Measurements from ENCODE around the gene FBXL17.

FBXL17 gene

GRCh38 chr5:107952450-107952849 is 429.4 kb downstream of the FBXL17 start:
- Mint-ChIP-seq H3K4me1 (ENCODE audit: low read depth) (no peaks in the 10 kb centered on the region), H3K27me3 (no peaks in the 10 kb centered on the region), H3K36me3 (ENCODE audit: low read depth) (no peaks in the 10 kb centered on the region), H3K4me3 (no peak overlapping the region), H3K27ac (no peak overlapping the region), H3K9me3 (no peaks in the 10 kb centered on the region)
- intact Hi-C loops (cut with micrococcal nuclease) = no loop called here

- H3K36me3 Mint-ChIP-seq (ENCODE audit: low read depth) = no peaks in the 10 kb centered on the region
- H3K27ac Mint-ChIP-seq = no peak overlapping the region
These were observed 430.6 kb downstream of the FBXL17 start for GRCh38 chr5:107951309-107951708.

DNA sequence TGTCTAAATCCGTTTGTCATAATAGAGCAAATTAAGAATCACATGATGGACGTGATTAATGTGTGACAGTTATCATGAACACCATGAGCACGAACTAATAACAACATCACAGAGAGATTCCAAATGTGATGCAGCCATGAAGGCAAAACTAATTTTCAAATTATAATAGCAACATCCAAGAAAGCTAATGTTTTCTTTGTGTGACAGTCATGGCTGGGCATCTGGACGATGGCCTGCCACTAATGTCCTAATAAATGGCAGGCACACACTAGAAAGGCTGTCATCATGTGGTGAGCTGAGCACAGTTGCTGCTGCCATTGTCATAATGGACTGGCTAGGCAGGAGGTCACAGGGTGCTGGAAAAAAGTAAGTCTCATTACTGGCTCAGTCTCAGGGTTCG is 431.1 kb downstream of the FBXL17 start:
- Mint-ChIP-seq H3K4me3 (no peak overlapping the region), H3K9me3 (no peaks in the 10 kb centered on the region), H3K27me3 (no peaks in the 10 kb centered on the region), H3K36me3 (ENCODE audit: low read depth) (no peaks in the 10 kb centered on the region), H3K4me1 (ENCODE audit: low read depth) (no peaks in the 10 kb centered on the region), H3K27ac (no peak overlapping the region)
- intact Hi-C loops (cut with micrococcal nuclease) = no loop called here

More at GRCh38 chr5:107951309-107951708, 430.6 kb downstream of the FBXL17 start:
- Mint-ChIP-seq H3K4me1 (ENCODE audit: low read depth) (no peaks in the 10 kb centered on the region), H3K27me3 (no peaks in the 10 kb centered on the region), H3K9me3 (no peaks in the 10 kb centered on the region), H3K4me3 (no peak overlapping the region)
- intact Hi-C loops (cut with micrococcal nuclease) = no loop called here

DNA sequence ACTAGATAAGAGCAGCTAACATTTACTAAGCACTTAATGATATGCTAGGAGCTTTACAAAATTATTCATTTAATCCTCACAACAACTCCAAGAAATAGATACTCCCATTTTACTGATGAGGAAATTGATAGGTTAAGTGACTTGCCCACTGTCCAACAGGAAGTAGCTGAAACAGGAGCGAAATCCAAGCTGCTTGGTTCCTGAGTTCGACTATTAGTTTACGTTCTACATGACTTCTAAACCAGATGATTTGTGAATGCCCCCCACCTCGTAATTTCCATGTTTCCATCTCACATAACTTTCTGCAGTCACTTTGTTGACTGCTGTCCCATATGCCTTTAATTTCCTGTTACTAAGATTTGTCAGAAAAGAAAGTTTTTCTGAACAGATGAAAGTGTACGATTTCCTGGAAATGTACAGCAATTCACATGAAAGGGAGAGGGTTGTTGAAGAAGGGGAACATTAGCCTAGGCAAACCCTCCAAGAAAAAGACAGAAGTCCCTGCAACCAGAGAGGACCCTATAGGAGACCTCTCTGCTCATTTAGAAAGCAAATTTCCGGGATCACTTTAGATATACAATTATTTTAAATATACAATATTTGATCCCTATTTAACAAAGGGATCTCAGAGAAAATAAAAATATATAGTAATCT is 432.1 kb downstream of the FBXL17 start:
- Mint-ChIP-seq H3K4me3 (no peak overlapping the region), H3K27me3 (no peaks in the 10 kb centered on the region), H3K9me3 (no peaks in the 10 kb centered on the region), H3K4me1 (ENCODE audit: low read depth) (no peaks in the 10 kb centered on the region), H3K36me3 (ENCODE audit: low read depth) (no peaks in the 10 kb centered on the region), H3K27ac (no peak overlapping the region)
- intact Hi-C loops (cut with micrococcal nuclease) = no loop called here

DNA sequence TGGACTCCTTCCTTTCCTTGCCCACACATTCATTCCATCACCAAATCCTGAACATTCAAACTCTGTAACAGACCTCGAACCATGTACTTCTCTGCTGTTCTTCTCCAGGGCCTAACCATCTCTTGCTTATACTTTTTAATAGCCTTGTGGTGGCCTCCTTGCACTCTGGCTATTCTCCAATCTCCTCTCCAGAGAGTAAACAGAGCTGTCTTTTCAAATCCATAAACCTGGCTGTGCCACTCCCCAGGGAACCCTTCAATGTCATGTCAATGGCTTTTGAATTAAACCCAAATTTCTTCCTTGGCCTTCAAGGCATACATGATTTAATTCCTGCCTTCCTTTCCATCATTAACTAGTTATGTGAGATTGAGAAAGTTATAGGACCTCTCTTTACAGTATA is 433.5 kb downstream of the FBXL17 start:
- H3K4me3 Mint-ChIP-seq = no peak overlapping the region
- H3K27me3 Mint-ChIP-seq = no peaks in the 10 kb centered on the region
- intact Hi-C loops (cut with micrococcal nuclease) = no loop called here
- H3K9me3 Mint-ChIP-seq = no peaks in the 10 kb centered on the region
- H3K27ac Mint-ChIP-seq = no peak overlapping the region
- no peaks in the 10 kb centered on the region for H3K36me3 Mint-ChIP-seq (ENCODE audit: low read depth)
- H3K4me1 Mint-ChIP-seq (ENCODE audit: low read depth) = no peaks in the 10 kb centered on the region

GRCh38 chr5:107945061-107945460 is 436.8 kb downstream of the FBXL17 start:
- H3K4me1 Mint-ChIP-seq (ENCODE audit: low read depth) = no peaks in the 10 kb centered on the region
- H3K4me3 Mint-ChIP-seq = no peak overlapping the region
- no peaks in the 10 kb centered on the region for H3K27me3 Mint-ChIP-seq
- no peaks in the 10 kb centered on the region for H3K36me3 Mint-ChIP-seq (ENCODE audit: low read depth)
- H3K9me3 Mint-ChIP-seq = no peaks in the 10 kb centered on the region
- intact Hi-C loops (cut with micrococcal nuclease) = no loop called here
- H3K27ac Mint-ChIP-seq = no peak overlapping the region

- intact Hi-C loops (cut with micrococcal nuclease) = no loop called here
- Mint-ChIP-seq H3K27ac (no peak overlapping the region), H3K4me3 (no peak overlapping the region), H3K36me3 (ENCODE audit: low read depth) (no peaks in the 10 kb centered on the region), H3K9me3 (no peaks in the 10 kb centered on the region), H3K4me1 (ENCODE audit: low read depth) (no peaks in the 10 kb centered on the region), H3K27me3 (no peaks in the 10 kb centered on the region)
These were observed 438.0 kb downstream of the FBXL17 start for GRCh38 chr5:107943923-107944322.

- no peaks in the 10 kb centered on the region for H3K27me3 Mint-ChIP-seq
- H3K4me3 Mint-ChIP-seq = no peak overlapping the region
- no peaks in the 10 kb centered on the region for H3K36me3 Mint-ChIP-seq (ENCODE audit: low read depth)
- intact Hi-C loops (cut with micrococcal nuclease) = no loop called here
- H3K4me1 Mint-ChIP-seq (ENCODE audit: low read depth) = no peaks in the 10 kb centered on the region
- H3K9me3 Mint-ChIP-seq = no peaks in the 10 kb centered on the region
- no peak overlapping the region for H3K27ac Mint-ChIP-seq
These were observed 440.9 kb downstream of the FBXL17 start for GRCh38 chr5:107941036-107941435.

DNA sequence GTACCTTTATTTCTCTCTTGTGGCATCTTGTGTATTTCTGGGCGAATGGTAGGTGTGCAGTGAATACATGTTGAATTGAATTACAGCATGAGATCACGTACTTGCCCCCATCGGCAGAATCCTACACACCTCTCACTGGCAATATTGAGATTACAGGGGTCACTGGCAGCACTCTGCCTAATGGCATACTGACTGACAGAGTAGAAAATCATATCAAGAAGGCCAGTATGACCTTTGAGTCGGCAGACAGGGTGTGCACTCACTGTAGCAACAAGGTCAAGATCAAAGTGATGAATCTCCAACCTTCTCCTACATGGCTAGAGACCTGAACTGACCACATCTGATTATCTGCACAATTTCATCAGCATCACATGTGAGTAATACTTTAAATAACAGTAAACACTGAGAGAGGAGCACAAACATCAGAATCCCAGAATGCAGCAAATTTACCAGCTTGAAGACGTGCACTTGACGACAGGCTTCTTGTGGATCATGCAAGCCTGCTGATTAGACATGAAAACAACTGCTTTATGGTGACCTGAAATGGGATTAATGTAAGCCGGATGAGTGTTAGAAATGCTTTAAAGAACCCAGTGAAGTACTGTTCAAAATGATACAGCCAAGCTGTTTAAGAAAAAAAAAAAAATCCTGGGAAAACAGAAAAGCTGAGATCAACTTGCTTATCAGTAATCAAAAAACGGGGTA is 444.1 kb downstream of the FBXL17 start:
- H3K27me3 Mint-ChIP-seq = no peaks in the 10 kb centered on the region
- H3K27ac Mint-ChIP-seq = no peak overlapping the region
- intact Hi-C loops (cut with micrococcal nuclease) = no loop called here
- H3K36me3 Mint-ChIP-seq (ENCODE audit: low read depth) = no peaks in the 10 kb centered on the region
- no peaks in the 10 kb centered on the region for H3K9me3 Mint-ChIP-seq
- H3K4me1 Mint-ChIP-seq (ENCODE audit: low read depth) = no peaks in the 10 kb centered on the region
- no peak overlapping the region for H3K4me3 Mint-ChIP-seq

- Mint-ChIP-seq H3K36me3 (ENCODE audit: low read depth) (no peaks in the 10 kb centered on the region), H3K27ac (no peak overlapping the region), H3K9me3 (no peaks in the 10 kb centered on the region), H3K4me1 (ENCODE audit: low read depth) (no peaks in the 10 kb centered on the region), H3K4me3 (no peak overlapping the region), H3K27me3 (no peaks in the 10 kb centered on the region)
- intact Hi-C loops (cut with micrococcal nuclease) = no loop called here
These were observed 444.7 kb downstream of the FBXL17 start for GRCh38 chr5:107937204-107937603.

DNA sequence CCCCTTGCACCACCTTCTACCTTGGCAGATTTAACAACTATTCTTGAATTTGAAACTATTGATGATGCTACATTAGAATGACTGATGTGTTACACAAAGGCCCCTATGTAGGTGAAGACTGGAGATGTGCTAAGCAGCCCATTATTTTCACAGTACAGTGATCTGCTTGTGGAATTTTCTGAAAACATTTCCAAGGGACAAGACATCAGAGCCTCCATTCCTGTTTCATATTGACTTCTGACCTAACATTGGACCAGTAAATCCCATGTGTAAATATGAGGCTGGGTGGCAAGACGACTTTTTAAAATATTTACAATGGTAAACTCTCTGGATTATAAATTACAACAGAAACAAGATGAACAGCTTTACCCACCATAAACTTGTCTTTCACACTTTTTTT is 445.4 kb downstream of the FBXL17 start:
- intact Hi-C loops (cut with micrococcal nuclease) = no loop called here
- Mint-ChIP-seq H3K27me3 (no peaks in the 10 kb centered on the region), H3K4me3 (no peak overlapping the region), H3K36me3 (ENCODE audit: low read depth) (no peaks in the 10 kb centered on the region), H3K9me3 (no peaks in the 10 kb centered on the region), H3K4me1 (ENCODE audit: low read depth) (no peaks in the 10 kb centered on the region), H3K27ac (no peak overlapping the region)

DNA sequence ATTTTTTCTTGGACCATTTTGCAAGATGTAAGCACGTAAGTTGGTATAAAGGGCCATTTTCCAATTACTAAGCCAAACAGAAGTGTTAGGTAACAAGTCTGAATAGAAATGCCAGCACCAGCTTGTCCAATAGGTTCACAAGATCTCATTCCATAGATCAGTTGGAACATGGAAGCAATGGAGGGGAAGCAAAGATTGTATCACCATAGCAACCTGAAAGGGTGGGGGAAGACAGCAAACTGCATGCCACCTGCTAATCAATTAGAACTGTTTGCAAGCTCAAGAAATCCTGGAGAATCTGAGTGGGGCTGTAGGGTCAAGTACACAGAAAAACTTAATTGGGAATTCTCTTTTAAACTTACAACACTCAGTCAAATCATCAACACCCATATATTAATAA is 446.3 kb downstream of the FBXL17 start:
- intact Hi-C loops (cut with micrococcal nuclease) = no loop called here
- no peaks in the 10 kb centered on the region for H3K9me3 Mint-ChIP-seq
- no peaks in the 10 kb centered on the region for H3K27me3 Mint-ChIP-seq
- no peaks in the 10 kb centered on the region for H3K36me3 Mint-ChIP-seq (ENCODE audit: low read depth)
- no peak overlapping the region for H3K27ac Mint-ChIP-seq
- no peak overlapping the region for H3K4me3 Mint-ChIP-seq
- H3K4me1 Mint-ChIP-seq (ENCODE audit: low read depth) = no peaks in the 10 kb centered on the region

DNA sequence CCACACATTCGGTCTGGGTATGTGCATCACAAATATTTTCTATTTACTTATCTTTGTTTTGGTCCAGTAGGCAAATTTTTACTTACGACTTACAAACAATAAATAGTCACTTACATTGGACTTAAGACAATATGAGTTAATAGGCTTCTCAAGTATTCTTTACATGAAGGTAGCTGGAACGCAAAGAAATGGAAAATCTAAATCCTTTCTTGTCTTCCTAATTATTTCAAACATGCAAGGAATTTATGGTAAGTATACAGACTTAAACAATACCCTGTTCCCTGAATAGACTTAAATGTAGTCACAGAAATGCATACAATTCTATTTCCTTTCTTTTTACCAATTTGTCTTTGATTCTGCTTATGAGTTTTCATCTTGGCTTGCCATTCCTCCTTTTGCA is 448.6 kb downstream of the FBXL17 start:
- Mint-ChIP-seq H3K4me1 (ENCODE audit: low read depth) (no peaks in the 10 kb centered on the region), H3K9me3 (no peaks in the 10 kb centered on the region), H3K27ac (no peak overlapping the region), H3K36me3 (ENCODE audit: low read depth) (no peaks in the 10 kb centered on the region), H3K27me3 (no peaks in the 10 kb centered on the region), H3K4me3 (no peak overlapping the region)
- intact Hi-C loops (cut with micrococcal nuclease) = no loop called here

- no peak overlapping the region for H3K27ac Mint-ChIP-seq
- H3K36me3 Mint-ChIP-seq (ENCODE audit: low read depth) = no peaks in the 10 kb centered on the region
- H3K9me3 Mint-ChIP-seq = no peaks in the 10 kb centered on the region
- no peak overlapping the region for H3K4me3 Mint-ChIP-seq
- H3K27me3 Mint-ChIP-seq = no peaks in the 10 kb centered on the region
- no peaks in the 10 kb centered on the region for H3K4me1 Mint-ChIP-seq (ENCODE audit: low read depth)
- intact Hi-C loops (cut with micrococcal nuclease) = no loop called here
These were observed 451.0 kb downstream of the FBXL17 start for GRCh38 chr5:107930891-107931290.

DNA sequence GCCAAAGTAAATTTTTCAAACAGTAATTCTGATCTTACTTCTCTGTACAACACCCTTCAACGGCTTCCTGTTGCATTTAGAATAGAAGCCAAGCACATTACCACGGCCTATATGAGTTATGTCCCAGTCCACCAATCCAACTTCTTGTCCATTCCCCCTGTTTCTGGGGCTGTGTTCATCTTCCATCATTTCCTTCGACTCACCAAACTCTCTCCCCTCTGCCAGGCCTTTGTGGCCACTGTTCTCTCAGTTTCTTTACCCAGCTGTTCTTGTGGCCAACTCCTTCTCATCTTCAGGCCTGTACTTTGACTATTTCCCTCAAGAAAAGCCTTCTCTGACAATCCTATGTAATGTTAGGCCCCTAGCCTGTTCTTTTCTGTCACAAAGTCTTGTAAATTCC is 451.8 kb downstream of the FBXL17 start:
- intact Hi-C loops (cut with micrococcal nuclease) = no loop called here
- Mint-ChIP-seq H3K36me3 (ENCODE audit: low read depth) (no peaks in the 10 kb centered on the region), H3K27me3 (no peaks in the 10 kb centered on the region), H3K27ac (no peak overlapping the region), H3K4me1 (ENCODE audit: low read depth) (no peaks in the 10 kb centered on the region), H3K4me3 (no peak overlapping the region), H3K9me3 (no peaks in the 10 kb centered on the region)

All from dendritic cell treated with granulocyte-macrophage colony-stimulating factor and Interleukin-4, amounts not matched to agents 40 ng/mL and 50 ng/mL, for 4 days (primary cell).